Neuronal stem cell (in vitro differentiated cells): ENCODE measurements around the gene C2orf69.

Experiments used
- DNase-seq: peaks from one replicate; pipeline ENCODE4 v3.0.0-alpha.2; 2013; ENCODE audit warnings: low spot score
- H2AFZ ChIP-seq: one replicate; pipeline ENCODE4 v1.6.1; 2013; ENCODE audit warnings: mild to moderate bottlenecking, low read length, inconsistent platforms
- H2AK5ac ChIP-seq: 2 replicates; pipeline ENCODE4 v1.6.1; 2013; ENCODE audit warnings: low read depth, mild to moderate bottlenecking, inconsistent platforms, low read length, moderate library complexity, mixed read lengths
- H2BK120ac ChIP-seq: 2 replicates; pipeline ENCODE4 v1.6.1; 2013; ENCODE audit warnings: low read depth, mild to moderate bottlenecking, inconsistent platforms, low read length, moderate library complexity, mixed read lengths
- H2BK12ac ChIP-seq: one replicate; pipeline ENCODE4 v1.6.1; 2013; ENCODE audit warnings: low read length, inconsistent platforms
- H2BK15ac ChIP-seq: 2 replicates; pipeline ENCODE4 v1.6.1; 2013; ENCODE audit warnings: mild to moderate bottlenecking, low read length, inconsistent platforms, mixed read lengths
- H2BK5ac ChIP-seq: one replicate; pipeline ENCODE4 v1.6.1; 2013; ENCODE audit warnings: inconsistent platforms, mild to moderate bottlenecking, low read length, moderate library complexity
- H3K14ac ChIP-seq: one replicate; pipeline ENCODE4 v1.6.1; 2013; ENCODE audit warnings: low read length, inconsistent platforms
- H3K18ac ChIP-seq: 2 replicates; pipeline ENCODE4 v1.6.1; 2013; ENCODE audit warnings: low read length, inconsistent platforms
- H3K23ac ChIP-seq: 2 replicates; pipeline ENCODE4 v1.6.1; 2013; ENCODE audit warnings: low read depth, mild to moderate bottlenecking, mixed read lengths, low read length, inconsistent platforms; ENCODE audit not compliant: poor library complexity
- H3K27ac ChIP-seq: replicated peaks from 3 replicates; pipeline ENCODE4 v1.5.1; 2013; ENCODE audit warnings: low read length, inconsistent platforms
- H3K27me3 ChIP-seq, 3 experiments: 2 replicates each; pipeline ENCODE4 v1.6.1; 2013; ENCODE audit warnings: low read length in 3 of 3, mild to moderate bottlenecking in 2 of 3, inconsistent platforms in 1 of 3, low read depth in 1 of 3, mixed read lengths in 1 of 3, moderate library complexity in 1 of 3; ENCODE audit not compliant: control insufficient read depth in 3 of 3, insufficient read depth in 3 of 3
- H3K36me3 ChIP-seq, 2 donors: replicated peaks in 1 of 2; 2 replicates each; pipeline ENCODE4 v1.6.1; 2013; ENCODE audit warnings: low read length in 2 of 2; ENCODE audit not compliant: control insufficient read depth in 2 of 2, insufficient read depth in 2 of 2
- H3K4ac ChIP-seq: 2 replicates; pipeline ENCODE4 v1.6.1; 2013; ENCODE audit warnings: inconsistent platforms, mild to moderate bottlenecking, low read length, moderate library complexity
- H3K4me1 ChIP-seq, 2 donors: 1 replicate in 1 of 2; 2 replicates in 1 of 2; pipeline ENCODE4 v1.6.1; 2013; ENCODE audit warnings: low read length in 2 of 2, low read depth in 1 of 2; ENCODE audit not compliant: control insufficient read depth in 2 of 2, insufficient read depth in 1 of 2
- H3K4me2 ChIP-seq: one replicate; pipeline ENCODE4 v1.6.1; 2013; ENCODE audit warnings: mild to moderate bottlenecking, low read length, inconsistent platforms; ENCODE audit not compliant: insufficient read depth, poor library complexity, severe bottlenecking
- H3K4me3 ChIP-seq, 2 donors: 2 replicates each; pipeline ENCODE4 v1.5.1; 2013; ENCODE audit warnings: low read length in 2 of 2, mild to moderate bottlenecking in 2 of 2, inconsistent platforms in 1 of 2, moderate library complexity in 1 of 2
- H3K79me1 ChIP-seq: one replicate; pipeline ENCODE4 v1.6.1; 2013; ENCODE audit warnings: low read depth, mild to moderate bottlenecking, inconsistent platforms, low read length, moderate library complexity
- H3K9ac ChIP-seq: one replicate; pipeline ENCODE4 v1.6.1; 2013; ENCODE audit warnings: mild to moderate bottlenecking, low read depth, low read length, inconsistent platforms; ENCODE audit not compliant: poor library complexity
- H3K9me3 ChIP-seq, 2 donors: replicated peaks in 1 of 2; 2 replicates each; pipeline versions ENCODE3 to v1.6.1; 2013; ENCODE audit warnings: low read length in 2 of 2, mild to moderate bottlenecking in 2 of 2, inconsistent platforms in 1 of 2, low read depth in 1 of 2, mixed read lengths in 1 of 2, moderate library complexity in 1 of 2; ENCODE audit not compliant: control insufficient read depth in 2 of 2, insufficient read depth in 1 of 2
- H4K8ac ChIP-seq: one replicate; pipeline ENCODE4 v1.6.1; 2013; ENCODE audit warnings: low read depth, mild to moderate bottlenecking, inconsistent platforms, low read length, moderate library complexity
- H4K91ac ChIP-seq: one replicate; pipeline ENCODE4 v1.6.1; 2013; ENCODE audit warnings: low read length, low read depth, mild to moderate bottlenecking, inconsistent platforms; ENCODE audit not compliant: poor library complexity
- WGBS, 2 donors: extraction: QIAGEN DNeasy Blood & Tissue Kit; methylation state at CpG; one replicate each; pipeline ENCODE4 v1.1.7; 2013; ENCODE audit warnings: missing lambda C conversion rate in 2 of 2, mixed read lengths in 1 of 2; ENCODE audit not compliant: insufficient read length in 2 of 2, insufficient replicate concordance in 1 of 2; ENCODE audit errors: extremely low coverage in 2 of 2; 5-methylcytosine and 5-hydroxymethylcytosine counted together

The C2orf69 gene

GRCh38 chr2:199943373-199943772, 32.3 kb downstream of the C2orf69 start:
- Histone ChIP-seq H2BK120ac (no peak overlapping the region), H2AK5ac (no peak overlapping the region), H3K27me3 (no peaks in the 10 kb centered on the region), H3K4ac (no peak overlapping the region), H2AFZ (no peak overlapping the region), H3K4me1 (no peaks in the 10 kb centered on the region), H3K23ac (no peak overlapping the region), H3K4me2 (no peak overlapping the region), H3K36me3 (peaks cover 4 to 94% of the 10 kb centered on the region in 2 donors), H3K14ac (no peak overlapping the region), H2BK15ac (no peak overlapping the region), H2BK5ac (no peak overlapping the region), H3K4me3 (no peak overlapping the region), H4K8ac (no peak overlapping the region), H3K9me3 (no peaks in the 10 kb centered on the region), H3K9ac (no peak overlapping the region), H3K27ac (no peak overlapping the region), H3K79me1 (no peaks in the 10 kb centered on the region), H4K91ac (no peak overlapping the region), H3K18ac (no peak overlapping the region), H2BK12ac (no peak overlapping the region)
- WGBS, 2 donors = no CpG with 5 or more reads among the region's 4 CpGs
- DNase-seq = no peak

- Histone ChIP-seq H2BK5ac (no peak overlapping the region), H3K4ac (no peak overlapping the region), H4K91ac (no peak overlapping the region), H3K14ac (no peak overlapping the region), H2BK12ac (no peak overlapping the region), H4K8ac (no peak overlapping the region), H3K18ac (no peak overlapping the region), H3K23ac (no peak overlapping the region), H3K4me1 (no peaks in the 10 kb centered on the region), H3K27ac (no peak overlapping the region), H3K79me1 (peaks cover 2% of the 10 kb centered on the region), H2AK5ac (no peak overlapping the region), H3K4me2 (no peak overlapping the region), H3K9me3 (no peaks in the 10 kb centered on the region), H3K27me3 (peaks cover 0 to 2% (median 0%) of the 10 kb centered on the region in 3 experiments), H2AFZ (no peak overlapping the region), H3K9ac (no peak overlapping the region), H2BK15ac (no peak overlapping the region), H2BK120ac (no peak overlapping the region), H3K4me3 (no peak overlapping the region), H3K36me3 (peaks cover 6 to 94% of the 10 kb centered on the region in 2 donors)
- DNase-seq = no peak
- WGBS, 2 donors = no CpG with 5 or more reads among the region's 1 CpG
Observed at GRCh38 chr2:199946196-199946595, 35.1 kb downstream of the C2orf69 start.

GRCh38 chr2:199946836-199947235, 35.7 kb downstream of the C2orf69 start:
- Histone ChIP-seq H3K4me1 (no peaks in the 10 kb centered on the region), H3K14ac (no peak overlapping the region), H3K27ac (no peak overlapping the region), H2BK15ac (no peak overlapping the region), H3K4me3 (no peak overlapping the region), H3K27me3 (peaks cover 0 to 2% (median 0%) of the 10 kb centered on the region in 3 experiments), H4K91ac (no peak overlapping the region), H4K8ac (no peak overlapping the region), H2AFZ (no peak overlapping the region), H3K4me2 (no peak overlapping the region), H3K9ac (no peak overlapping the region), H3K36me3 (peaks cover 6 to 92% of the 10 kb centered on the region in 2 donors), H2BK120ac (no peak overlapping the region), H3K79me1 (peaks cover 2% of the 10 kb centered on the region), H3K23ac (no peak overlapping the region), H2BK12ac (no peak overlapping the region), H2BK5ac (no peak overlapping the region), H3K9me3 (no peaks in the 10 kb centered on the region), H3K18ac (no peak overlapping the region), H3K4ac (no peak overlapping the region), H2AK5ac (no peak overlapping the region)
- no peak for DNase-seq

- Histone ChIP-seq H3K4me1 (peaks cover 1 to 2% of the 10 kb centered on the region in 2 donors), H4K91ac (no peak overlapping the region), H3K23ac (no peak overlapping the region), H3K14ac (no peak overlapping the region), H2BK15ac (no peak overlapping the region), H3K27me3 (peaks cover 0 to 2% (median 0%) of the 10 kb centered on the region in 3 experiments), H2BK5ac (no peak overlapping the region), H2AFZ (no peak overlapping the region), H3K18ac (no peak overlapping the region), H4K8ac (no peak overlapping the region), H3K9me3 (no peaks in the 10 kb centered on the region), H3K36me3 (peaks cover 3 to 76% of the 10 kb centered on the region in 2 donors), H2BK12ac (no peak overlapping the region), H3K4me2 (no peak overlapping the region), H3K79me1 (peaks cover 6% of the 10 kb centered on the region), H2AK5ac (no peak overlapping the region), H3K27ac (no peak overlapping the region), H3K9ac (peak overlapping the region; percentile 30), H3K4ac (no peak overlapping the region), H2BK120ac (no peak overlapping the region), H3K4me3 (no peak overlapping the region)
- DNase-seq = no peak
- WGBS, 2 donors = no CpG with 5 or more reads among the region's 5 CpGs
Observed at GRCh38 chr2:199950396-199950795, 39.3 kb downstream of the C2orf69 start.
